PC-3 (cell line): ENCODE results near the gene ATE1. TPM values are rescaled to one million over a fixed set of nuclear protein-coding genes. Genes with fewer than 3 reads are reported as not detected.

ENCODE experiments used
- ATAC-seq: fragments of 200-7000 bp; cut with Tn5 transposase; 2 replicates; pipeline ENCODE4 v1.9.1; 2020; ENCODE audit warnings: mild to moderate bottlenecking, moderate library complexity
- BruUV-seq: library from RNA; stranded (reverse); fragments of 400-500 nt; replicated peaks from 2 replicates; lab custom pipeline; 2021; lab: Mats Ljungman, UMichigan
- CTCF ChIA-PET: fragments of 300-600 bp; sonication (Branson Sonifier 250); formaldehyde crosslinking; loops from one replicate; lab custom pipeline; 2022; ENCODE audit warnings: antibody characterized with exemption; lab: Charles Lee
- POLR2A ChIA-PET: fragments of 300-600 bp; sonication (Branson Sonifier 250); formaldehyde crosslinking; loops from one replicate; lab custom pipeline; 2022; ENCODE audit warnings: antibody characterized with exemption; ENCODE audit not compliant: unreplicated experiment; lab: Charles Lee
- DNase-seq: peaks from one replicate; pipeline ENCODE4 v3.0.0-alpha.2; 2015
- H2AFZ ChIP-seq: fragments of 300-600 bp; sonication (generic); 2 replicates; pipeline ENCODE4 v1.6.0; 2016; ENCODE audit warnings: antibody characterized with exemption, low read length
- H3F3A ChIP-seq: fragments of 300-600 bp; sonication (generic); one replicate; pipeline ENCODE4 v1.6.0; 2017; ENCODE audit warnings: antibody characterized with exemption, low read length, control low read depth, mild to moderate bottlenecking; ENCODE audit not compliant: unreplicated experiment
- H3K27ac ChIP-seq: fragments of 300-600 bp; sonication (generic); 2 replicates; pipeline ENCODE4 v1.5.1; 2016; ENCODE audit warnings: mild to moderate bottlenecking, low read length
- H3K27me3 ChIP-seq: fragments of 300-600 bp; sonication (generic); 2 replicates; pipeline ENCODE4 v1.6.1; 2016; ENCODE audit warnings: low read length, mixed read lengths
- H3K36me3 ChIP-seq: fragments of 300-600 bp; sonication (generic); 2 replicates; pipeline ENCODE4 v1.6.1; 2016; ENCODE audit warnings: low read depth, mixed run types, low read length, mixed read lengths
- H3K4me1 ChIP-seq: fragments of 300-600 bp; sonication (generic); 2 replicates; pipeline ENCODE4 v1.5.1; 2016; ENCODE audit warnings: low read length; ENCODE audit not compliant: insufficient read depth
- H3K4me2 ChIP-seq: fragments of 300-600 bp; sonication (generic); 2 replicates; pipeline ENCODE4 v1.6.0; 2016; ENCODE audit warnings: low read length
- H3K4me3 ChIP-seq: fragments of 300-600 bp; sonication (generic); 2 replicates; pipeline ENCODE4 v1.5.1; 2016; ENCODE audit warnings: mild to moderate bottlenecking, low read length, mixed read lengths
- H3K79me2 ChIP-seq: fragments of 300-600 bp; sonication (generic); 2 replicates; pipeline ENCODE4 v1.6.1; 2017; ENCODE audit warnings: low read length, mixed read lengths
- H3K9ac ChIP-seq: fragments of 300-600 bp; sonication (generic); 2 replicates; pipeline ENCODE4 v1.6.0; 2016; ENCODE audit warnings: mild to moderate bottlenecking, low read length
- H3K9me2 ChIP-seq: fragments of 300-600 bp; sonication (generic); replicated peaks from 2 replicates; pipeline ENCODE4 v1.6.1; 2016; ENCODE audit warnings: mixed run types, low read length, mixed read lengths
- H3K9me3 ChIP-seq: fragments of 300-600 bp; sonication (generic); 2 replicates; pipeline ENCODE4 v1.6.1; 2016; ENCODE audit warnings: low read length, mixed read lengths
- H4K20me1 ChIP-seq: fragments of 300-600 bp; sonication (generic); 2 replicates; pipeline ENCODE4 v1.6.1; 2016; ENCODE audit warnings: low read length, mixed read lengths
- CTCF ChIP-seq: fragments of 300-600 bp; sonication (generic); conservative IDR thresholded peaks from 2 replicates; pipeline ENCODE4 v1.5.1; 2017; ENCODE audit warnings: antibody characterized with exemption, low read depth, mild to moderate bottlenecking, low read length
- EZH2 ChIP-seq: fragments of 300-600 bp; sonication (generic); IDR thresholded peaks from one replicate; pipeline ENCODE4 v1.6.1; 2017; ENCODE audit warnings: antibody characterized with exemption, mild to moderate bottlenecking, low read length; ENCODE audit not compliant: unreplicated experiment
- EZH2phosphoT487 ChIP-seq: fragments of 300-600 bp; sonication (generic); IDR thresholded peaks from 2 replicates; pipeline ENCODE4 v1.6.1; 2018; ENCODE audit warnings: mild to moderate bottlenecking, antibody characterized with exemption, low read length, borderline replicate concordance
- intact Hi-C: fragments of 100-400 bp; cut with micrococcal nuclease; formaldehyde crosslinking; loops from 2 replicates; pipeline ENCODE4 v1.9.0; 2023
- total RNA-seq: library from RNA; depleted of rRNA; stranded (reverse); fragments of >200 nt; gene quantifications from 2 replicates; pipeline ENCODE4 v1.2.3, GENCODE V29; 2014

Gene ATE1
- total RNA-seq, 1 experiment from 2014 or later = 12.8 TPM

- no peak overlapping the region for H3K9ac ChIP-seq
- DNase-seq = no peak
- ChIA-PET CTCF (no interaction called here), POLR2A (no interaction called here)
- H3K4me3 ChIP-seq = no peak overlapping the region
- H3K79me2 ChIP-seq = no peaks in the 10 kb centered on the region
- no TSS peak for BruUV-seq
- ATAC-seq = no peak
- no peaks in the 10 kb centered on the region for H3F3A ChIP-seq
- no peaks in the 10 kb centered on the region for H3K36me3 ChIP-seq
- H3K27me3 ChIP-seq = no peaks in the 10 kb centered on the region
- TF ChIP-seq CTCF (no peak), EZH2 (no peak), EZH2phosphoT487 (no peak)
- no peak overlapping the region for H3K27ac ChIP-seq
- intact Hi-C loops = loop anchor here (10.0 kb wide), 1 partner anchor 91 kb away; no protein-coding TSS in a partner anchor
- no peaks in the 10 kb centered on the region for H4K20me1 ChIP-seq
- no peak overlapping the region for H3K4me2 ChIP-seq
- no peaks in the 10 kb centered on the region for H3K9me2 ChIP-seq
- no peak overlapping the region for H2AFZ ChIP-seq
- H3K9me3 ChIP-seq = no peaks in the 10 kb centered on the region
- no peaks in the 10 kb centered on the region for H3K4me1 ChIP-seq
These were observed 91.7 kb downstream of the ATE1 start for GRCh38 chr10:121836171-121836570.

GRCh38 chr10:121835376-121835775 is 92.5 kb downstream of the ATE1 start:
- H3K4me3 ChIP-seq = no peak overlapping the region
- H3K4me2 ChIP-seq = no peak overlapping the region
- intact Hi-C loops = loop anchor here (10.0 kb wide), 1 partner anchor 91 kb away; no protein-coding TSS in a partner anchor
- no peak overlapping the region for H3K9ac ChIP-seq
- H3K4me1 ChIP-seq = no peaks in the 10 kb centered on the region
- no peak; the same call in 1 of the 2 replicates for ATAC-seq
- DNase-seq = no peak
- no peaks in the 10 kb centered on the region for H3K9me3 ChIP-seq
- no peaks in the 10 kb centered on the region for H4K20me1 ChIP-seq
- H3K27me3 ChIP-seq = no peaks in the 10 kb centered on the region
- ChIA-PET POLR2A (no interaction called here), CTCF (no interaction called here)
- no peaks in the 10 kb centered on the region for H3K36me3 ChIP-seq
- no peaks in the 10 kb centered on the region for H3F3A ChIP-seq
- no peaks in the 10 kb centered on the region for H3K79me2 ChIP-seq
- no peak overlapping the region for H2AFZ ChIP-seq
- no TSS peak for BruUV-seq
- no peak overlapping the region for H3K27ac ChIP-seq
- no peak for TF ChIP-seq CTCF
- no peaks in the 10 kb centered on the region for H3K9me2 ChIP-seq

GRCh38 chr10:121834757-121835156 is 93.1 kb downstream of the ATE1 start:
- H3K27me3 ChIP-seq = no peaks in the 10 kb centered on the region
- H3K4me2 ChIP-seq = no peak overlapping the region
- ChIA-PET CTCF (no interaction called here), POLR2A (no interaction called here)
- DNase-seq = no peak
- TF ChIP-seq CTCF = no peak
- no peak for TF ChIP-seq EZH2phosphoT487
- no peak for TF ChIP-seq EZH2
- no peaks in the 10 kb centered on the region for H3K36me3 ChIP-seq
- no peaks in the 10 kb centered on the region for H3K79me2 ChIP-seq
- no peaks in the 10 kb centered on the region for H3K4me1 ChIP-seq
- no peaks in the 10 kb centered on the region for H4K20me1 ChIP-seq
- no peak overlapping the region for H2AFZ ChIP-seq
- BruUV-seq = no TSS peak
- no peak overlapping the region for H3K4me3 ChIP-seq
- H3K27ac ChIP-seq = no peak overlapping the region
- no peaks in the 10 kb centered on the region for H3K9me3 ChIP-seq
- H3K9me2 ChIP-seq = no peaks in the 10 kb centered on the region
- intact Hi-C loops = loop anchor here (10.0 kb wide), 1 partner anchor 90 kb away; no protein-coding TSS in a partner anchor
- no peak for ATAC-seq
- no peak overlapping the region for H3K9ac ChIP-seq
- no peaks in the 10 kb centered on the region for H3F3A ChIP-seq
